Upper lobe of right lung (tissue), 1 donor: Measurements from ENCODE around the gene L2HGDH. TPM values are rescaled to one million over a fixed set of nuclear protein-coding genes. Genes with fewer than 3 reads are reported as not detected.
"Not testable (repeated sequence)": the region's sequence is repeated elsewhere in the genome, so short reads cannot be mapped to it uniquely, and the experiment has no call there.

Experiments used
- ATAC-seq: fragments of 200-7000 bp; cut with Tn5 transposase; one replicate; pipeline ENCODE4 v1.9.1; 2020; ENCODE audit warnings: mild to moderate bottlenecking, moderate library complexity
- DNase-seq: peaks from one replicate; pipeline ENCODE4 v3.0.0-alpha.2; 2020
- H3K27ac ChIP-seq: fragments of 200-600 bp; one replicate; pipeline ENCODE4 v1.8.0; 2022
- H3K27me3 ChIP-seq: fragments of 200-600 bp; one replicate; pipeline ENCODE4 v1.8.0; 2022; ENCODE audit warnings: mild to moderate bottlenecking
- H3K36me3 ChIP-seq: fragments of 200-600 bp; one replicate; pipeline ENCODE4 v1.8.0; 2022
- H3K4me1 ChIP-seq: fragments of 200-600 bp; one replicate; pipeline ENCODE4 v1.8.0; 2022
- H3K4me3 ChIP-seq: fragments of 200-600 bp; one replicate; pipeline ENCODE4 v1.8.0; 2022; ENCODE audit warnings: mild to moderate bottlenecking
- H3K9me3 ChIP-seq: fragments of 200-600 bp; one replicate; pipeline ENCODE4 v1.8.0; 2022
- intact Hi-C: fragments of 100-400 bp; cut with DNase I; formaldehyde crosslinking; loops from one replicate; pipeline ENCODE4 v1.11.0; 2022
- total RNA-seq: library from RNA; stranded (reverse); fragmentation: NEBNext Ultra II Directional; extraction: Animal tissue kit (Norgen Biotek cat#: 25700); gene quantifications from one replicate; pipeline ENCODE4 v1.2.1, GENCODE V29; 2021
- TF ChIP-seq, protein P1 (sequence below): fragments of 200-600 bp; IDR thresholded peaks from one replicate; pipeline ENCODE4 v1.8.0; 2022; ENCODE audit warnings: antibody characterized with exemption
- donor health status: DM: no; HTN: yes; CAD: no; lungs with severe emphysema.

The L2HGDH gene
- total RNA-seq, 1 donor from 2014 or later: 4.5 TPM

DNA sequence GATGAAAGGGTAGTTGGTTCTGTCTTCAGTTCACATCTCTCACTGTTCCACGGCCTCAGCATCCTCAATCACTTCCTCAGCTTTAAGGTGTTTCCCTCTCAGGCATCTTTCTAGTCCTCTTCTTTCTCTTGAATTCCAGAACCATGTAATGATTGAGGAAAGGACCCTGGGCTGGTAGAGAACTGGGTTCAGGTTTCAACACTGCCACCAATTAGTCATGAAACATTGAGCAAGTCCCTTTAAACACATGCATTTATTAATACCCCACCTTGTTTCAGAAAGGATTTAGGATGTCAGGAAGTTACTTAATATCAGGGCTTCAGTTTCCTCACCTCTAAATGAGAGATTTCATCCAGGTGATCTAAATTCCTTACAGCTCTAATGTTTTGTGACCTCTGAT lies 7.3 kb upstream of the L2HGDH start:
- H3K4me1 ChIP-seq: peaks cover 14% of the 10 kb centered on the region
- peaks cover 8% of the 10 kb centered on the region for H3K36me3 ChIP-seq
- ATAC-seq (no peak), DNase-seq (no peak)
- TF ChIP-seq, protein P1, sequence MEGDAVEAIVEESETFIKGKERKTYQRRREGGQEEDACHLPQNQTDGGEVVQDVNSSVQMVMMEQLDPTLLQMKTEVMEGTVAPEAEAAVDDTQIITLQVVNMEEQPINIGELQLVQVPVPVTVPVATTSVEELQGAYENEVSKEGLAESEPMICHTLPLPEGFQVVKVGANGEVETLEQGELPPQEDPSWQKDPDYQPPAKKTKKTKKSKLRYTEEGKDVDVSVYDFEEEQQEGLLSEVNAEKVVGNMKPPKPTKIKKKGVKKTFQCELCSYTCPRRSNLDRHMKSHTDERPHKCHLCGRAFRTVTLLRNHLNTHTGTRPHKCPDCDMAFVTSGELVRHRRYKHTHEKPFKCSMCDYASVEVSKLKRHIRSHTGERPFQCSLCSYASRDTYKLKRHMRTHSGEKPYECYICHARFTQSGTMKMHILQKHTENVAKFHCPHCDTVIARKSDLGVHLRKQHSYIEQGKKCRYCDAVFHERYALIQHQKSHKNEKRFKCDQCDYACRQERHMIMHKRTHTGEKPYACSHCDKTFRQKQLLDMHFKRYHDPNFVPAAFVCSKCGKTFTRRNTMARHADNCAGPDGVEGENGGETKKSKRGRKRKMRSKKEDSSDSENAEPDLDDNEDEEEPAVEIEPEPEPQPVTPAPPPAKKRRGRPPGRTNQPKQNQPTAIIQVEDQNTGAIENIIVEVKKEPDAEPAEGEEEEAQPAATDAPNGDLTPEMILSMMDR: no peak
- no peak overlapping the region for H3K27ac ChIP-seq
- H3K4me3 ChIP-seq: no peak overlapping the region
- intact Hi-C loops: no loop called here
- H3K9me3 ChIP-seq: no peaks in the 10 kb centered on the region
- H3K27me3 ChIP-seq: no peaks in the 10 kb centered on the region

DNA sequence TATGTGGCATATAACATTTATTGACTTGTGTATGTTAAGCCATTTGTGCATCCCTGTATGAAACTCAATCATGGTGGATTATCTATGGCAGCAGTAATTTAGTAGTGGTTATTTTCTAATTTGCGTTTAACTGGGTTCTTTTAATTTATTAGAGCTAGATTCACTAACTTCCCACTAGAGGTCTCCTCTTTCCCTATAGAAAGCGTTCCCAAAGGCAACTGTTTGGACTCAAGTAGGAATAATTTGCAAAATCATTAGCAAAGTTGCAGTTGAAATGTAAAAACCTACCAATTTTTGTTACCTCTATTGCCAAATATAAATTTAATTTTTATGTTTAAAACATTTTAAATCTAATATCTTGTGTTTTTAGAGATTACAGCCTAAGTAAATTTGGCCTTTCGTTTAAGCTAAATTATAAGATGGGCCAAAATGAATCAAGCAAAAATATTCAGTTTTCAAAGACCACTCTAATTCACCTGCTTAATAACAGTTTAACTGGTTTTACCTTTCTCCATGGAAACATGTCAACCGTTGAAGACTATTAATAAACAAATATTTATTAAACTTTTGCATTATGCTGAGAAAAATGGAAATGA lies 6.1 kb upstream of the L2HGDH start:
- no peaks in the 10 kb centered on the region for H3K9me3 ChIP-seq
- no peak overlapping the region for H3K4me3 ChIP-seq
- no peaks in the 10 kb centered on the region for H3K36me3 ChIP-seq
- intact Hi-C loops: no loop called here
- H3K27me3 ChIP-seq: no peaks in the 10 kb centered on the region
- no peak for ATAC-seq
- peaks cover 18% of the 10 kb centered on the region for H3K4me1 ChIP-seq
- TF ChIP-seq, protein P1: peak; percentile 68
- H3K27ac ChIP-seq: no peak overlapping the region
- no peak for DNase-seq

DNA sequence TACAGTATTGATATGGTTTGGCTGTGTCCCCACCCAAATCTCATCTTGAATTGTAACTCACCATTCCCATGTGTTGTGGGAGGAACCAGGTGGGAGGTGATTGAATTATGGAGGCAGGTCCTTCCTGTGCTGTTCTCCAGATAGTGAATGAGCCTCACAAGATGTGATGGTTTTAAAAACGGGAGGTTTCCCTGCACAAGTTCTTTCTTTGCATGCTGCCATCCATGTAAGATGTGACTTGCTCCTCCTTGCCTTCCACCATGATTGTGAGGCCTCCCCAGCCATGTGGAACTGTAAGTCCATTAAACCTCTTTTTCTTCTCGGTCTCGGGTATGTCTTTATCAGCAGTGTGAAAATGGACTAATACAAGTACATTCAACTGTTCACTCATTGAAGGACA lies 2.1 kb upstream of the L2HGDH start:
- H3K27ac ChIP-seq, ATAC-seq: not testable (repeated sequence)

DNA sequence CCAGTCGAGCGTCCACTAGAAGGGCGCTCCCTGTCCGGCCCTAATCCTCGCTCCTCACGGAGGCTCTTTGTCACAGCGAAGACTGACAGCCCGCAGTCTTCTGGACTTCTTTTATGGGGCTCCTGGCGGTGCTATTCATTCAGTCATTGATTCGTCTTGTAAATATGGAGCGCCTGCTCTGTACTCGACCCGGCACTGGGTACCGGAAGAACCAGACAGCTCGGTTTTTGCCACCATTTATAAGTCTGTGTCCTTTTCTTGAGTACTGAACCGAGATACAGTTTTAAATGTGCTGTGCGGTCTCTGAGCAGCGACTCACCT lies 665 bp upstream of the L2HGDH start:
- Histone ChIP-seq H3K4me1 (peaks cover 17% of the 10 kb centered on the region), H3K36me3 (no peaks in the 10 kb centered on the region), H3K27me3 (no peaks in the 10 kb centered on the region), H3K9me3 (no peaks in the 10 kb centered on the region), H3K27ac (peak overlapping the region; percentile 94), H3K4me3 (peak overlapping the region; percentile 68)
- ATAC-seq (no peak), DNase-seq (no peak)
- TF ChIP-seq, protein P1: no peak
- intact Hi-C loops: no loop called here

More for the DNA sequence above, 2.1 kb upstream of the L2HGDH start:
- H3K36me3 ChIP-seq, H3K9me3 ChIP-seq, H3K27me3 ChIP-seq, DNase-seq, intact Hi-C loops, H3K4me3 ChIP-seq: not testable (repeated sequence)
- H3K4me1 ChIP-seq: peaks cover 17% of the 10 kb centered on the region

DNA sequence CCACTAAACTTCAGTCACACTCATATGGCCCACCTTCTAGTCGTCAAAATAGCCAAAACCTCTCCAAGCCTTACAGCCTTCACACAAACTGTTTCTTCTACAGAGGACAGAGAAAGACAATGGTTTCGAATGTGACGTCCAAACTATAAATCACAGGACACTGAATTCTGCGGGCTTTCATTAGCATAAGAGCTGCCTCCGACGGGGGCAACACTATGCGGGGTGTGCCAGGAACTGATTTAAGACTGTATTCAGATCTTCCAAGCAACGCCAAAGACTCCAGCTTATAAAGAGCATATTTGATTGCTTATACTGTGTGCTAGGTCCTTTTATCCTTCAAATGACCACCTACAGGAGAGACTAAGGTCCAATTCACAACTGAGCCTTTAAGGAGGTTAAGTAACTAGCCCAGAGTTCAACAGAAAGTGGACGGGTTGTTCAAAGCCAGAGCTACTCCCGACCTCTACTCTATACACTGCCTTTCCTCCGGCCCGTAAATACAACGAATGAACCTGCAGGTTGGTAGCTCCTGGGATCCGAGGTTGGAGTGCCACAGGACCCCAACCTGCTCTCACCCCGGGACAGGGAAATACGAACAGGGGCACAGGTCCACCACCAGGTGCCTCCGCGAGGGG lies 575 bp downstream of the L2HGDH start:
- H3K4me1 ChIP-seq: peaks cover 17% of the 10 kb centered on the region
- intact Hi-C loops: no loop called here
- H3K27me3 ChIP-seq: no peaks in the 10 kb centered on the region
- H3K27ac ChIP-seq: peak overlapping the region; percentile 94
- TF ChIP-seq, protein P1: peak; percentile 51
- no peaks in the 10 kb centered on the region for H3K36me3 ChIP-seq
- H3K9me3 ChIP-seq: no peaks in the 10 kb centered on the region
- H3K4me3 ChIP-seq: peak overlapping the region; percentile 68
- ATAC-seq (no peak), DNase-seq (no peak)

DNA sequence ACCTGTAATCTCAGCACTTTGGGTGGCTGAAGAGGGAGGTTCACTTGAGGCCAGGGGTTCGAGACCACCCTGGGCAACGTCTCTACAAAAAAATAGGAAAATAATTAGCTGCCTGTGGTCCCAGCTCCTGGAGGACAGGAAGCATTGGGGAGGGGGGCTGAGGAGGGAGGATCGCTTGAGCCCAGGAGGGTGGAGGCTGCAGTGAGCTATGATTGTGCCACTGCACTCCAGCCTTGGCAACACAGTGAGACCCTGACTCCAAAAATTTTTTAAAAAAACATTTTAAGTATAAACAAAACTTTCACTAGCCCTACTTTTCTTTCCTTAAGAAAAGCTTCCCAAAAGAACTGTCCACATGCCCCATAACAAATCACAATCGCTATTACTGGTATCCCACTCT lies 1.6 kb downstream of the L2HGDH start:
- Histone ChIP-seq H3K4me1 (peaks cover 17% of the 10 kb centered on the region), H3K9me3 (no peaks in the 10 kb centered on the region), H3K36me3 (no peaks in the 10 kb centered on the region), H3K27ac (no peak overlapping the region), H3K27me3 (no peaks in the 10 kb centered on the region), H3K4me3 (no peak overlapping the region)
- no peak for DNase-seq
- intact Hi-C loops: no loop called here
- TF ChIP-seq, protein P1: no peak
- ATAC-seq: no peak
